GM12874 (cell line): ENCODE results near the gene CTSA.

ENCODE experiments used
- TF ChIP-seq, protein P1 (sequence below): IDR thresholded peaks from 2 replicates; pipeline ENCODE4 v1.5.1; 2011; ENCODE audit warnings: low read depth, mild to moderate bottlenecking, control low read depth, low read length, moderate library complexity; ENCODE audit not compliant: insufficient read depth

CTSA gene

GRCh38 chr20:45848969-45849582 is 42.1 kb upstream of the CTSA start:
- TF ChIP-seq, protein P1, sequence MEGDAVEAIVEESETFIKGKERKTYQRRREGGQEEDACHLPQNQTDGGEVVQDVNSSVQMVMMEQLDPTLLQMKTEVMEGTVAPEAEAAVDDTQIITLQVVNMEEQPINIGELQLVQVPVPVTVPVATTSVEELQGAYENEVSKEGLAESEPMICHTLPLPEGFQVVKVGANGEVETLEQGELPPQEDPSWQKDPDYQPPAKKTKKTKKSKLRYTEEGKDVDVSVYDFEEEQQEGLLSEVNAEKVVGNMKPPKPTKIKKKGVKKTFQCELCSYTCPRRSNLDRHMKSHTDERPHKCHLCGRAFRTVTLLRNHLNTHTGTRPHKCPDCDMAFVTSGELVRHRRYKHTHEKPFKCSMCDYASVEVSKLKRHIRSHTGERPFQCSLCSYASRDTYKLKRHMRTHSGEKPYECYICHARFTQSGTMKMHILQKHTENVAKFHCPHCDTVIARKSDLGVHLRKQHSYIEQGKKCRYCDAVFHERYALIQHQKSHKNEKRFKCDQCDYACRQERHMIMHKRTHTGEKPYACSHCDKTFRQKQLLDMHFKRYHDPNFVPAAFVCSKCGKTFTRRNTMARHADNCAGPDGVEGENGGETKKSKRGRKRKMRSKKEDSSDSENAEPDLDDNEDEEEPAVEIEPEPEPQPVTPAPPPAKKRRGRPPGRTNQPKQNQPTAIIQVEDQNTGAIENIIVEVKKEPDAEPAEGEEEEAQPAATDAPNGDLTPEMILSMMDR, result no peak

DNA sequence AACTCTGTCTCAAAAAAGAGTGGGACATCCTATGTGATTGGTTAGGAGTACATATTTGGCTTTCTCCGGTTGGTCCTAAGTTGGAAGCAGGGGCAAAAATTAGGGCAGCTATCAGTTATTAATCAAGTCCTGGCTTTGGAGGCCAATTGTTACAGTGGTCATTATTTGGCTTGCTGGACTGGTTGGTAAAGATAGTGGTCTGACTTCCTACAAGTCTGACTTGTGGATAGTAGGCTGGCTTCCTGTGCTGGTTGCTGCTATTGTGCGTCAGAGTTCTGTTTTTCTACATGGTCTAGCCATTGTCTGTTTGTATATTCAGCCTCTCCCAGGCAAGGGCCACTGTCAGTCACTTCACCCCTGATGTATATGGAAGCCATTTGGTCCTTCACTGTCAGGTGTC is 40.9 kb upstream of the CTSA start:
- TF ChIP-seq, protein P1, result no peak

- TF ChIP-seq, protein P1, result no peak
Observed at GRCh38 chr20:45850926-45851325, 40.2 kb upstream of the CTSA start.

DNA sequence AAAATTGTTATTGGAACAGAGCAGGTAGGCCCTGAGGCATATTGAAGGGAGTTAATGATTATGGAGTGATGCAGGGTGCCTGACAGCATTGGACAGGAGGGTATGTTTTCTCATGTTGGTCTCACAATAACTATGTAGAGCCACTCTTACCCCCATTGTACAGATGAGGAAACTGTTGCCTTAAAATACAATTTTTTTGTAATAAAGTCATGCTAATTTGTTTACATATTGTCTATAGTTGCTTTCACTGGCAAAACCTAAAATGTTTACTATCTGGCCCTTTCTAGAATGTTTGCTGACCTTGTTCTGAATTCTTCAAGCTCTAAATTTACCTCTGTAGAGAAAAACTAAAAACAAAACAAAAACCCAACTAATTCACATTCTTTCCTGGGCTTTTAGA is 39.6 kb upstream of the CTSA start:
- TF ChIP-seq, protein P1, result no peak

DNA sequence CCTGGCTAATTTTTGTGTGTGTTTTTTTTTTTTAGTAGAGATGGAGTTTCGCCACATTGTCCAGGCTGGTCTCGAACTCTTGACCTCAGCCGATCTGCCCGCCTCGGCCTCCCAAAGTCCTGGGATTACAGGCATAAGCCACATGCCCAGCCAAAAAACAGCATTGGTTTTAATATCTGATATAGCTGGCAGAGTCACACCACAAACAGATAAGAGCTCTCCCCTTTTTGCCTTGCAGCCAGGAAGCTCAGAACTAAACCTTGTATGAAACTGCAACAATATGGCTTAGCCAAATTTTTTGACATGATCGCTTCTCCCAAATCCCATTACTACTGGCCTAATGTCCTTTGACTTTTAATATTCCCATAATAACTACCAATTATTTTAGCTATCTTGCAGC is 38.8 kb upstream of the CTSA start:
- TF ChIP-seq, protein P1, result no peak

DNA sequence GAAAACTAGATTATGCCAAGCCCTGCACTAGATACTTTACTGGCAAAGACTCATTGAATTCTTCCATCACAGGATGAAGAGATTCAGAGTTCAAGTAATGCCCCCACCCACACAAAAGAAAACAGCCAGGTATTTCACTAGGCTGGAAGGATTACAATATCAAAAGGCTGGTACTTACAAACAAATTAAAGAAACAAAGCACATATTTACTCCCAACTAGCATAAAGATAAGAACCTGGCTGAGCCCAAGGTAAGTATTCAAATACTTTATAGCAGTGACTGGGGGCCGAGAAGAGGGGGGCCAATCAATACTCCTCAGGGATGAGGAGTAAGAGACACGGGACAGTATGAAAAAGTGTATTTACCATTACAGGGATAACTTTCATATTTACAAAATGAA is 37.7 kb upstream of the CTSA start:
- TF ChIP-seq, protein P1, result no peak

- TF ChIP-seq, protein P1, result no peak
Observed at GRCh38 chr20:45857114-45857881, 33.8 kb upstream of the CTSA start, which contains the start of the genes ACOT8 and ZSWIM3. TSS of gene ACOT8 (minus strand) at chr20:45857392. CDS start at chr20:45857315, 77 bp downstream. TSS of gene ZSWIM3 (plus strand) at chr20:45857614. CDS start at chr20:45857826, 212 bp downstream.
